GM12878 (cell line): ENCODE data around the gene NNAT. TPM values are rescaled to one million over a fixed set of nuclear protein-coding genes. Genes with fewer than 3 reads are reported as not detected.

Experiments
- ATAC-seq: fragments of 200-7000 bp; cut with Tn5 transposase; 3 replicates; pipeline ENCODE4 v1.9.1; 2020; ENCODE audit warnings: mild to moderate bottlenecking, moderate library complexity
- BruUV-seq: library from RNA; stranded (reverse); fragments of 400-500 nt; replicated peaks from 2 replicates; lab custom pipeline; 2021; lab: Mats Ljungman, UMichigan
- CTCF ChIA-PET: fragments of 300-600 bp; sonication (Branson Sonifier 250); formaldehyde crosslinking; extraction: SDS; loops from one replicate; lab custom pipeline; 2021; ENCODE audit warnings: inconsistent platforms; lab: Yijun Ruan, JAX
- POLR2A ChIA-PET: fragments of 350-600 bp; formaldehyde crosslinking; extraction: SDS; loops from one replicate; lab custom pipeline; 2021; ENCODE audit warnings: inconsistent platforms; lab: Charles Lee
- RAD21 ChIA-PET: fragments of 300-600 bp; sonication (Branson Sonifier 250); formaldehyde crosslinking; loops from one replicate; lab custom pipeline; 2023; ENCODE audit warnings: antibody characterized with exemption; ENCODE audit not compliant: unreplicated experiment; lab: Charles Lee
- SMC1A ChIA-PET: fragments of 300-600 bp; sonication (Branson Sonifier 250); formaldehyde crosslinking; loops from one replicate; lab custom pipeline; 2023; ENCODE audit not compliant: unreplicated experiment, uncharacterized antibody; lab: Charles Lee
- DNase-seq: peaks from one replicate; pipeline ENCODE4 v3.0.0-alpha.2; 2011; ENCODE audit warnings: low read depth, low spot score
- FAIRE-seq: peaks from 3 replicates; lab custom pipeline; 2011; peaks lifted over from hg19 to GRCh38; lab: Jason Lieb, UNC
- H2AFZ ChIP-seq: 2 replicates; pipeline ENCODE4 v1.6.0; 2011; ENCODE audit warnings: low read depth, low read length, control low read depth; ENCODE audit not compliant: control insufficient read depth
- H3K27ac ChIP-seq: 2 replicates; pipeline ENCODE4 v1.5.1; 2011; ENCODE audit warnings: control low read depth; ENCODE audit not compliant: control insufficient read depth, insufficient read depth
- H3K27me3 ChIP-seq, 2 experiments: replicated peaks in 1 of 2; 2 replicates each; pipeline versions ENCODE4 v1.6.0 to v1.6.1; 2011; ENCODE audit warnings: low read length in 1 of 2; ENCODE audit not compliant: control insufficient read depth in 2 of 2, insufficient read depth in 2 of 2
- H3K36me3 ChIP-seq, 2 experiments: 2 replicates each; pipeline ENCODE4 v1.5.1; 2011; ENCODE audit warnings: low read length in 1 of 2; ENCODE audit not compliant: control insufficient read depth in 2 of 2, insufficient read depth in 2 of 2
- H3K4me1 ChIP-seq: 2 replicates; pipeline ENCODE4 v1.6.1; 2011; ENCODE audit warnings: mild to moderate bottlenecking, low read length, moderate library complexity, mixed read lengths; ENCODE audit not compliant: control insufficient read depth, insufficient read depth
- H3K4me2 ChIP-seq: 2 replicates; pipeline ENCODE4 v1.6.0; 2011; ENCODE audit warnings: control low read depth; ENCODE audit not compliant: control insufficient read depth, insufficient read depth
- H3K4me3 ChIP-seq: fragments of 200-600 bp; sonication (generic); 2 replicates; pipeline ENCODE4 v1.5.1; 2016
- H3K79me2 ChIP-seq: 2 replicates; pipeline ENCODE4 v1.6.0; 2011; ENCODE audit warnings: low read length; ENCODE audit not compliant: control insufficient read depth, insufficient read depth
- H3K9ac ChIP-seq: 2 replicates; pipeline ENCODE4 v1.8.0; 2011; ENCODE audit warnings: low read length, control low read depth, mixed read lengths; ENCODE audit not compliant: control insufficient read depth, insufficient read depth
- H3K9me3 ChIP-seq: replicated peaks from 3 replicates; pipeline ENCODE4 v1.5.1; 2011; ENCODE audit warnings: mild to moderate bottlenecking, low read length; ENCODE audit not compliant: control insufficient read depth, insufficient read depth
- H4K20me1 ChIP-seq: 2 replicates; pipeline ENCODE4 v1.6.0; 2011; ENCODE audit not compliant: control insufficient read depth, insufficient read depth
- BMI1 ChIP-seq: fragments of 450-650 bp; IDR thresholded peaks from 2 replicates; pipeline ENCODE4 v1.6.1; 2016; ENCODE audit warnings: mild to moderate bottlenecking, moderate library complexity, borderline replicate concordance
- CHD4 ChIP-seq: fragments of 200-600 bp; sonication (generic); IDR thresholded peaks from 2 replicates; pipeline ENCODE4 v1.6.1; 2016; ENCODE audit warnings: mild to moderate bottlenecking
- E2F8 ChIP-seq: fragments of 450-650 bp; IDR thresholded peaks from 2 replicates; pipeline ENCODE4 v1.6.1; 2018; ENCODE audit warnings: mild to moderate bottlenecking, low read depth, moderate library complexity; ENCODE audit not compliant: partially characterized antibody
- EZH2 ChIP-seq: IDR thresholded peaks from 2 replicates; pipeline ENCODE4 v1.6.1; 2012; ENCODE audit warnings: low read depth, mild to moderate bottlenecking, control low read depth, inconsistent platforms, low read length, borderline replicate concordance; ENCODE audit not compliant: control insufficient read depth
- KLF5 ChIP-seq: fragments of 450-650 bp; IDR thresholded peaks from 2 replicates; pipeline ENCODE4 v1.6.1; 2014; ENCODE audit warnings: mild to moderate bottlenecking; ENCODE audit not compliant: partially characterized antibody
- MAX ChIP-seq: IDR thresholded peaks from 2 replicates; pipeline ENCODE4 v1.6.1; 2012; ENCODE audit warnings: low read depth, low read length, improper control_type of control experiment
- MLLT1 ChIP-seq: fragments of 450-650 bp; IDR thresholded peaks from 2 replicates; pipeline ENCODE4 v1.6.1; 2016; ENCODE audit warnings: mild to moderate bottlenecking
- MTA2 ChIP-seq: fragments of 450-650 bp; IDR thresholded peaks from 2 replicates; pipeline ENCODE4 v1.6.1; 2016; ENCODE audit warnings: low read depth, mild to moderate bottlenecking, moderate library complexity
- MXI1 ChIP-seq: fragments of 150-350 bp; IDR thresholded peaks from 2 replicates; pipeline ENCODE4 v1.6.1; 2011; ENCODE audit warnings: low read depth, mild to moderate bottlenecking, inconsistent platforms, low read length, improper control_type of control experiment
- MYB ChIP-seq: fragments of 150-350 bp; IDR thresholded peaks from 2 replicates; pipeline ENCODE4 v1.6.1; 2014; ENCODE audit warnings: mild to moderate bottlenecking, low read depth, low read length, borderline replicate concordance
- NR2C1 ChIP-seq: fragments of 450-650 bp; IDR thresholded peaks from 2 replicates; pipeline ENCODE4 v1.6.1; 2017; ENCODE audit warnings: antibody characterized with exemption, mild to moderate bottlenecking, moderate library complexity
- NR2C2 ChIP-seq: IDR thresholded peaks from 2 replicates; pipeline ENCODE4 v1.6.1; 2011; ENCODE audit warnings: borderline replicate concordance, low read depth; ENCODE audit not compliant: control insufficient read depth, insufficient read length
- PAX5 ChIP-seq: IDR thresholded peaks from 2 replicates; pipeline ENCODE4 v1.6.1; 2011; ENCODE audit warnings: low read depth, low read length, borderline replicate concordance
- POLR2AphosphoS2 ChIP-seq: IDR thresholded peaks from 2 replicates; pipeline ENCODE4 v1.6.1; 2011; ENCODE audit warnings: low read depth, mild to moderate bottlenecking, low read length, improper control_type of control experiment, moderate library complexity
- SIN3A ChIP-seq: IDR thresholded peaks from 2 replicates; pipeline ENCODE4 v1.6.1; 2012; ENCODE audit warnings: low read depth, low read length, improper control_type of control experiment
- STAT1 ChIP-seq: fragments of 450-650 bp; conservative IDR thresholded peaks from 2 replicates; pipeline ENCODE4 v1.6.1; 2014; ENCODE audit warnings: antibody characterized with exemption, mild to moderate bottlenecking
- STAT3 ChIP-seq: IDR thresholded peaks from 2 replicates; pipeline ENCODE4 v1.6.1; 2011; ENCODE audit warnings: low read depth, low read length, improper control_type of control experiment
- ZBED1 ChIP-seq: IDR thresholded peaks from 2 replicates; pipeline ENCODE4 v1.6.1; 2016; ENCODE audit warnings: borderline replicate concordance
- ZZZ3 ChIP-seq: IDR thresholded peaks from 2 replicates; pipeline ENCODE4 v1.6.1; 2011; ENCODE audit warnings: low read depth; ENCODE audit not compliant: control insufficient read depth, insufficient read length
- WGBS: methylation state at CpG from one replicate; pipeline ENCODE4 v1.1.6; 2016; ENCODE audit warnings: low lambda C conversion rate; ENCODE audit not compliant: insufficient replicate concordance, insufficient coverage; ENCODE audit errors: missing lambda C conversion rate; 5-methylcytosine and 5-hydroxymethylcytosine counted together
- in situ Hi-C: fragments of 300-500 bp; cut with MboI; formaldehyde crosslinking; loops from 9 replicates; pipeline ENCODE4 v1.14.3; 2018; ENCODE audit warnings: mixed read lengths
- intact Hi-C: fragments of 100-400 bp; cut with micrococcal nuclease; formaldehyde crosslinking; loops from one replicate; pipeline ENCODE4 v1.14.2; 2022; ENCODE audit not compliant: unreplicated experiment
- polyA plus RNA-seq, 11 experiments: library from polyadenylated mRNA; depleted of rRNA in 4 of 11; unstranded in 6 of 11; stranded (reverse) in 5 of 11; fragments of >200 nt; fragmentation: Nextera tagmentation in 4 of 11; fragmentation: Illumina TruSeq in 1 of 11; extraction: Ambion mirVana in 4 of 11; extraction: Trizol in 1 of 11; gene quantifications; 1 replicate in 1 of 11; 2 replicates in 10 of 11; pipeline versions ENCODE4 v1.2.1 to v1.2.3, GENCODE V29; 2011 to 2016; ENCODE audit warnings: inconsistent platforms in 2 of 11, missing spikeins in 2 of 11, low read depth in 1 of 11
- total RNA-seq, 4 experiments: library from RNA; depleted of rRNA in 3 of 4; stranded (reverse); fragments of >200 nt in 3 of 4; fragmentation: Illumina TruSeq in 1 of 4; extraction: Trizol in 1 of 4; gene quantifications; 2 replicates each; pipeline versions ENCODE4 v1.2.1 to v1.2.3, GENCODE V29; 2013 to 2021

The NNAT gene
- total and polyA plus RNA-seq, 10 of the 15 experiments (the other 5 are each of a cell fraction or from before 2014, with no cell fraction given), result 0.22 to 0.99 (median 0.42) TPM; not detected in 7

GRCh38 chr20:37510226-37510625, 10.8 kb upstream of the NNAT start (continued):
- no peak for TF ChIP-seq SIN3A
- TF ChIP-seq STAT1, result no peak
- no peak for TF ChIP-seq CHD4
- TF ChIP-seq, all 136 proteins: peak for 0

- Histone ChIP-seq H4K20me1 (no peaks in the 10 kb centered on the region; the same call in 1 of the 2 replicates), H3K4me1 (0 out of 2 replicates have a peak, but pooled peaks cover 3% of the 10 kb centered on the region), H3K27me3 (no peaks in the 10 kb centered on the region), H3K4me2 (no peak overlapping the region), H3K9ac (no peak overlapping the region), H3K4me3 (no peak overlapping the region), H3K9me3 (no peaks in the 10 kb centered on the region), H2AFZ (no peak overlapping the region), H3K79me2 (no peaks in the 10 kb centered on the region), H3K27ac (no peak overlapping the region), H3K36me3 (peaks cover 6 to 11% of the 10 kb centered on the region in 2 experiments)
- no peak for ATAC-seq
- no peak for DNase-seq
- ChIA-PET POLR2A (no interaction called here), RAD21 (no interaction called here), SMC1A (no interaction called here), CTCF (interaction anchor here (0.7 kb wide), 1 partner anchor 235 kb away, joined by 3 read pairs; no protein-coding TSS in a partner anchor)
- in situ Hi-C loops (no loop called here), intact Hi-C loops (no loop called here)
- 98% methylated on average over 6 of the region's 6 CpGs for WGBS
- no peak for FAIRE-seq
- BruUV-seq, result no TSS peak
- TF ChIP-seq STAT1, result no peak
- TF ChIP-seq MAX, result no peak
- TF ChIP-seq BMI1, result no peak
- TF ChIP-seq MXI1, result no peak
- TF ChIP-seq ZZZ3, result no peak
- no peak for TF ChIP-seq STAT3
- TF ChIP-seq MYB, result no peak
- no peak for TF ChIP-seq CHD4
- TF ChIP-seq EZH2, result no peak
- TF ChIP-seq NR2C1, result no peak
- no peak for TF ChIP-seq MLLT1
- TF ChIP-seq POLR2AphosphoS2, result no peak
- TF ChIP-seq PAX5, result no peak
- TF ChIP-seq E2F8, result no peak
- no peak for TF ChIP-seq MTA2
- TF ChIP-seq KLF5, result no peak
- TF ChIP-seq ZBED1, result no peak
- TF ChIP-seq NR2C2, result no peak
These were observed 9.3 kb upstream of the NNAT start for GRCh38 chr20:37511610-37512275.
